Ecto neural progenitor cell (in vitro differentiated cells): ENCODE measurements around the gene GRB7.
A peak's percentile ranks its signal among the peaks of the same experiment; 100 is the strongest.
"Not testable (repeated sequence)": the region's sequence is repeated elsewhere in the genome, so short reads cannot be mapped to it uniquely, and the experiment has no call there.

Experiments used
- DNase-seq: peaks from one replicate; pipeline ENCODE4 v3.0.0-alpha.2; 2018; ENCODE audit warnings: low spot score

The GRB7 gene

GRCh38 chr17:39709998-39710964 is 27.5 kb upstream of the GRB7 start:
- DNase-seq = no peak

GRCh38 chr17:39711071-39711470 is 26.7 kb upstream of the GRB7 start:
- DNase-seq = not testable (repeated sequence)

- DNase-seq = no peak
These were observed 25.9 kb upstream of the GRB7 start for GRCh38 chr17:39711851-39712250.

- DNase-seq = no peak
These were observed 23.5 kb upstream of the GRB7 start for GRCh38 chr17:39714234-39714633.

- no peak for DNase-seq
These were observed 22.2 kb upstream of the GRB7 start for GRCh38 chr17:39715375-39716072.

- DNase-seq = no peak
These were observed 21.5 kb upstream of the GRB7 start for GRCh38 chr17:39716073-39716818.

- no peak for DNase-seq
These were observed 20.7 kb upstream of the GRB7 start for GRCh38 chr17:39716879-39717536.

- no peak for DNase-seq
These were observed 20.1 kb upstream of the GRB7 start for GRCh38 chr17:39717660-39718059.

- no peak for DNase-seq
These were observed 18.0 kb upstream of the GRB7 start for GRCh38 chr17:39719563-39720355.

GRCh38 chr17:39722104-39722503 is 15.6 kb upstream of the GRB7 start:
- no peak for DNase-seq

- no peak for DNase-seq
These were observed 14.5 kb upstream of the GRB7 start for GRCh38 chr17:39722965-39723848.

- DNase-seq = no peak
These were observed 13.0 kb upstream of the GRB7 start for GRCh38 chr17:39724731-39725130.

- DNase-seq = not testable (repeated sequence)
These were observed 11.8 kb upstream of the GRB7 start for GRCh38 chr17:39725923-39726322.

GRCh38 chr17:39726617-39727016 is 11.1 kb upstream of the GRB7 start:
- no peak for DNase-seq

GRCh38 chr17:39727556-39727955 is 10.2 kb upstream of the GRB7 start:
- no peak for DNase-seq

GRCh38 chr17:39729280-39729851 is 8.4 kb upstream of the GRB7 start:
- no peak for DNase-seq

GRCh38 chr17:39730095-39730921 is 7.4 kb upstream of the GRB7 start, which contains the start of gene MIEN1:
MIEN1 (minus strand) TSS chr17:39730532; CDS start chr17:39730495, 37 bp downstream.
- peak; percentile 99 for DNase-seq

GRCh38 chr17:39732586-39732985 is 5.2 kb upstream of the GRB7 start:
- DNase-seq = no peak

- no peak for DNase-seq
These were observed 1.9 kb upstream of the GRB7 start for GRCh38 chr17:39735882-39736281.
